Erythroblast (primary cell): ENCODE measurements around the gene GPRASP3.

ENCODE experiments used
- GATA1 ChIP-seq: IDR thresholded peaks from 2 replicates; pipeline ENCODE4 v1.6.1; 2011; ENCODE audit warnings: low read depth, mild to moderate bottlenecking, control low read depth, low read length, moderate library complexity
- POLR2A ChIP-seq: IDR thresholded peaks from 2 replicates; pipeline ENCODE4 v1.6.1; 2011; ENCODE audit warnings: mild to moderate bottlenecking, low read length

DNA sequence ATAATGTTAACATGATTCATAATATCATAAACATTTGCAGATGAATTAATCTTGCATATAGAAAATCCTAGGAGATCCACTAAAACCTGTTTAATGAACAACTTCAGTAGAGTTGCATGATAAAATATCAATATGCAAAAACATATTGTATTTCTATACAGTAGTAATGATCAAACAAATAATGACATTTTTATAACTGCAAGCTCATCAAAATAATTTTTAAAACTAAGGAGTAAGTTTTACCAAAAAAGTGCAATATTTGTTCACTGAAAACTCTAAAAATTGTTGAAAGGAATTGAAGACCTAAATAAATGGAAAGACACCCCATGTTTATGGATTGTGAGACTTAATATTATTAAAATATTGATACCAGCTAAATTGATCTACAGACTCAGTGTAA lies 24.2 kb upstream of the GPRASP3 start:
- TF ChIP-seq POLR2A (no peak), GATA1 (no peak)
